NCI-H2107 (cell line): ENCODE data around the gene FBXW9.
"Not testable (repeated sequence)": the region's sequence is repeated elsewhere in the genome, so short reads cannot be mapped to it uniquely, and the experiment has no call there.

Experiments used
- DNase-seq: peaks from one replicate; lab custom pipeline; 2025; lab: John Stamatoyannopoulos, UW

FBXW9 gene

GRCh38 chr19:12696366-12697335, at the start of gene FBXW9:
Gene FBXW9 (minus strand): TSS chr19:12696631. CDS start chr19:12696581, 50 bp downstream.
- peak; percentile 78 for DNase-seq

DNA sequence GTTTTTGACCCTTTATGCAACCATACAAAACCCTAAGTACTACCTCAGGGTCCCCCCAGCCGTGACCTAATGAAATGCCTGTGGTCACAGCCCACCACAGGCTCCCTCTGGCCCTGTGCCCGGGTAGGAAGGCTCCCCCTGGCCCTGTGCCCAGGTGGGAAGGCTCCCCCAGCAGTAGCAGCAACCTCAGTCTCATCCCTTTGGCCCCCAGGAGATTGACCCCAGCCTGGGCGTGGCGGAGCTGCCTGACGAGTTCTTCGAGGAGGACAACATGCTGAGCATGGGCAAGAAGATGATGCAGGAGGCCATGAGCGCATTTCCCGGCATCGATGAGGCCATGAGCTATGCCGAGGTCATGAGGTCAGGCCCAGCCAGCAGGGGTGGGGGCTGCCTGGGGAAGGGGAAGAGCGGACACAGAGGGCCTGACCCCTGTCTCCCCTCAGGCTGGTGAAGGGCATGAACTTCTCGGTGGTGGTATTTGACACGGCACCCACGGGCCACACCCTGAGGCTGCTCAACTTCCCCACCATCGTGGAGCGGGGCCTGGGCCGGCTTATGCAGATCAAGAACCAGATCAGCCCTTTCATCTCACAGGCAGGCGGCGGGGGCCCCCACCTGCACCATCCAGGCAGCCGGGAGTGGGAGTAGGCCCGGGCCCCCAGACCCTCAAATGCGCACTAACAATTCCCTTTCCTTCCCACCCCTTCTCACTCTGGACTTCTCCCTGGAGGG, 48.9 kb upstream of the FBXW9 start:
- DNase-seq, result no peak

- DNase-seq, result no peak
Measured at GRCh38 chr19:12737835-12738351, 41.5 kb upstream of the FBXW9 start.

GRCh38 chr19:12736995-12737834, 40.8 kb upstream of the FBXW9 start, which contains the start of gene GET3:
Gene GET3 (plus strand): TSS chr19:12737497. CDS start chr19:12737506, 9 bp downstream.
- DNase-seq, result peak; percentile 95

DNA sequence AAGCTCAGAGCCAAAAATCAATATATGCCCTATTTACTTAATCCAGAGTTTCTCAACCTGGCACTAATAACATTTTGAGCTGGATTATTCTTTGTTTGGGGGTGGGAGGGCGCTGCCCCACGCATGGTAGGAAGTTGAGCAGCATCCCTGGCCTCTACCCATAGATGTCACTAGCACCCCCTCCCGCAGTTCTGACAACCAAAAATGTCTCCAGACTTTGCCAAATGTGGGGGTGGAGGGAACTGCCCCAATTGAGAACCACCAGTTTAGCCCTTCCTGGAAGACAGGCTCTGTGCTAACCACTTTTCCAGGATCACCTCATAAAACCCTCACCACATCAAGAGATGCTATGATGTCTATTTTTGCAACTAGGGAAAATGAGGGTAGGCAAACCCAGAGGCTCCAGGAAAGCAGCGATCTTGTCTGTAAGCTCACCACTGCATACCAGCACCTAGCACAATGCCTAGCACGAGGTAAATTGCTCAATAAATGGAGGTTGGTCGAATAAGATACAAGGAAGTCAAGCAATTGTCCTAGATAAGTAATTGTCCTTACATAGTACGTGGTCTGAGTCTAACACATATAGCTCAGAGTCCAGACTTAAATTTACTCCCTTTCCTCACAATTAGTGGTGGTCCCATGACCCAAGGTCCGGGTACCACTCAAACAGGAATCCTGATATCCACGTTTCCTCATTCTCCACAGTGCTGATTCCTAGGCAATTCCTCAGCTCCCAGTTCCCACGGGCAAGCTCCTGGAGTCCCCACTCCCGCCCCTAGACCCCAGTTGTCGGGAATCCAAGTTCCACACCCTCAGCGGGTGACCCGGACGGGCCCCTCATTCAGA, 37.2 kb upstream of the FBXW9 start:
- no peak for DNase-seq

GRCh38 chr19:12731337-12731736, 34.9 kb upstream of the FBXW9 start:
- no peak for DNase-seq

GRCh38 chr19:12730064-12730463, 33.6 kb upstream of the FBXW9 start:
- DNase-seq, result no peak

- no peak for DNase-seq
Measured at GRCh38 chr19:12727745-12728433, 31.5 kb upstream of the FBXW9 start.

- DNase-seq, result no peak
Measured at GRCh38 chr19:12726988-12727316, 30.5 kb upstream of the FBXW9 start.

DNA sequence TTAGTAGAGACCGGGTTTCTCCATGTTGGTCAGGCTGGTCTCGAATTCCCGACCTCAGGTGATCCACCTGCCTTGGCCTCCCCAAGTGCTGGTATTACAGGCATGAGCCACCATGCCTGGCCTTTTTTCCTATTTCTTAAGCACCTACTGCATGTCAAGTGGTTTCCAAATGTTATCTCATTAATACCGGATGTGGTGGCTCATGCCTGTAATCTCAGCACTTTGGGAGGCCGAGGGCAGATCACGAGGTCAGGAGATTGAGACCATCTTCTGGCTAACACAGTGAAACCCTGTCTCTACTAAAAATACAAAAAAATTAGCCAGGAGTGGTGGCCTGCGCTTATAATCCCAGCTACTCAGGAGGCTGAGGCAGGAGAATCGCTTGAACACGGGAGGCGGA, 29.2 kb upstream of the FBXW9 start:
- DNase-seq, result not testable (repeated sequence)

DNA sequence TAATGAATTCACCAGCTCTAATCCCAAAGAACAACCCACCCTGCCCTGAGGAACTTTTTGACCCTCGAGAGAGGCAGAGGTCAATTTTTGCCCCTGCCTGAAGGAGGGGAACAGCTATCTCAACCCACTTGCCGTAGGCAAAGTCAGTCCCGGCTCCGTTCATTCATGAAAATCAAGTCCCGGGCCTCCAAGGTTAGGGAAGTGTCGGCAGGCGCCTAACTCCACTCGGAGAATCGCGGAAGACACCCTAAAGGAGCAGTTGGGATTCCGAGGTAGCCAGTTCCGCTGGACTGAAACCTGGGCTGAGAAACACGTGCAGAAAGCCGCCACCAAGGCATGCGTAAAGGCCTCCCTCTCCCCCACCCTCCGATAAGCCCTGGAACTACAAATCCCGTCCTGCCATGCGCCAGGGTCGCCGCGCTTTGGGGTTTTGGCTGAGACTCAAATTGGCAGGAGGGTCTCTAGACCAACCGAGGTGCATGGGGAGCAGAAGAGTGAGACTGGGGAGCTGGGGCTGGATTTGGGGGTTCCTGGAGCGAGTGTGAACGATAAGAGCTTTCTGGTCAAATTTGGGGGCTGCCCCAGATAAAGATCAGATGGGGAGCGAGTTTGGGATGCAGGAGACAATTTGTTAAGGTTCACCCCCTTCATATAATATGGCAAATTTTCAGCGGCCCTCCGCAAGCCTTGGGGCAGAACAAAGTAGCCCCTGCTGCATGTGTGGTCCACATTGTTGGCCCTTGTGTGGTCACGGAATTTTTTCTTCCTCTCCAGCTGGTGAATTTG, 27.4 kb upstream of the FBXW9 start, which contains the start of gene TNPO2:
Gene TNPO2, minus strand, starts transcription at position 292 of the 786 bp plus-strand sequence. CDS start 2,955 bp downstream, outside the sequence.
- DNase-seq, result no peak

DNA sequence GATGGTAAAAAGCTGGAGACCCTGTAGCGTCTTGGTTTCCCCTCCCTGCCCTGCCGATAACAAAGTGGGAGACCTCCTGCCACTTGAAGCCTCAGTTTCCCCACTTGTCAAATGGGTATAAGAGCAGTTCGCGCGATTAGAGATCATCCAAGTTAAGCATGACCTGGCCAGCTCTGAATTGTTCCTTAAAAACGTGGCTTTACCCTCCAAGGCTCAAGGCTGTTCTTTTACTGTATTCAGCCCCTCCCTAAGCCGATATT, 26.9 kb upstream of the FBXW9 start:
- DNase-seq, result no peak

- DNase-seq, result peak; percentile 96
Measured at GRCh38 chr19:12722566-12723380, 26.3 kb upstream of the FBXW9 start.

- no peak for DNase-seq
Measured at GRCh38 chr19:12721656-12722565, 25.5 kb upstream of the FBXW9 start.

GRCh38 chr19:12720851-12721655, 24.6 kb upstream of the FBXW9 start:
- DNase-seq, result no peak

GRCh38 chr19:12720296-12720695, 23.9 kb upstream of the FBXW9 start:
- no peak for DNase-seq

DNA sequence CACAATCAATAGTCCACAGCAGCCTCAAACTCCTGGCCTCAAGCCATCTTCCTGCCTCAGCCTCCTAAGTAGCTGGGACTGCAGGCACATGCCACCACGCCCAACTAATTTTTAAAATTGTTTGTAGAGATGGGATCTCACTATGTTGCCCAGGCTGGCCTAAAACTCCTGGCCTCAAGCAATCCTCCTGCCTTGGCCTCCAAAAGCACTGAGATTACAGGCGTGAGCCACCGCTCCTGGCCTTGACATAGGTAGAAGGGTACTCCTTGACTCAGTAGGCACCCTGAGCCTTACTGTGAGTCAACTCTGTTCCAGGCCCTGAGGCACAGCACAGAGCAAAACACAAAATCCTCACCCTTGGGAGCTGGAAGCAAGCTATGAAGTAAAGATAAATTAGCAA, 19.5 kb upstream of the FBXW9 start:
- DNase-seq, result no peak
